RWPE2 (cell line): ENCODE data around the gene SOX30.
"Not testable (repeated sequence)": the region's sequence is repeated elsewhere in the genome, so short reads cannot be mapped to it uniquely, and the experiment has no call there.

Experiments
- ATAC-seq: fragments of 200-7000 bp; cut with Tn5 transposase; 3 replicates; pipeline ENCODE4 v1.9.1; 2021; ENCODE audit warnings: low read depth
- DNase-seq: peaks from one replicate; pipeline ENCODE4 v3.0.0-alpha.2; 2020; ENCODE audit warnings: low spot score
- H3K27ac ChIP-seq: fragments of 450-650 bp; 2 replicates; pipeline ENCODE4 v1.5.1; 2017; ENCODE audit warnings: mild to moderate bottlenecking; ENCODE audit not compliant: poor library complexity, severe bottlenecking
- H3K27me3 ChIP-seq: fragments of 250-450 bp; sonication (Bioruptor Pico); 2 replicates; pipeline ENCODE4 v1.5.1; 2021; ENCODE audit warnings: mild to moderate bottlenecking, moderate library complexity; ENCODE audit not compliant: insufficient read depth, poor library complexity, severe bottlenecking
- H3K36me3 ChIP-seq: fragments of 250-450 bp; sonication (Bioruptor Pico); 2 replicates; pipeline ENCODE4 v1.5.1; 2020; ENCODE audit warnings: low read depth, mild to moderate bottlenecking, moderate library complexity
- H3K4me1 ChIP-seq: fragments of 250-450 bp; sonication (Bioruptor Pico); 2 replicates; pipeline ENCODE4 v1.5.1; 2021; ENCODE audit warnings: mild to moderate bottlenecking, moderate library complexity; ENCODE audit not compliant: insufficient read depth, poor library complexity, severe bottlenecking
- H3K4me3 ChIP-seq: fragments of 250-450 bp; sonication (Bioruptor Pico); 2 replicates; pipeline ENCODE4 v1.5.1; 2021; ENCODE audit warnings: mild to moderate bottlenecking, moderate library complexity; ENCODE audit not compliant: severe bottlenecking
- H3K9me3 ChIP-seq: fragments of 250-450 bp; sonication (Bioruptor Pico); 2 replicates; pipeline ENCODE4 v1.5.1; 2021; ENCODE audit warnings: mild to moderate bottlenecking, moderate library complexity; ENCODE audit not compliant: severe bottlenecking
- TF ChIP-seq, protein P1 (sequence below): fragments of 450-650 bp; IDR thresholded peaks from one replicate; pipeline ENCODE4 v1.5.1; 2017; ENCODE audit warnings: mild to moderate bottlenecking, moderate library complexity; ENCODE audit not compliant: poor library complexity, severe bottlenecking

The SOX30 gene

DNA sequence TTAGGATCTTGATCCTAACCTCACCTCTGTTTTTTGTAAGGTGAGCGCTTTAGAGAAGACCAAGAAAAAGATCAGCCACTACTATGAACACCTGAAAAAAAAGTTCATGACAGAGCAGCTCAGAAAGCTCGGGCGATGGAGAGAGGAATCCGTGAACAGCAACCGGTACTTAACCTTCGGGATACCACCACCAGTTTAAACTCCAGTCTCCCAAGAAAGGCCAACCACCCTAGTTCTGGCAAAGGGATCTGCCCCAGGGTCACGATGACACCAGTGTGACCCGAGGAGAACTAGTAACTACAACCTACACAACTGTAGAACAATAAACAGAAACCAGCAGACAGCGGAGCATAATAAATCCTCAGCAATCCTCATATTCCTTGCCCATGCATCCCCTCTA lies 27.6 kb upstream of the SOX30 start:
- TF ChIP-seq, protein P1, sequence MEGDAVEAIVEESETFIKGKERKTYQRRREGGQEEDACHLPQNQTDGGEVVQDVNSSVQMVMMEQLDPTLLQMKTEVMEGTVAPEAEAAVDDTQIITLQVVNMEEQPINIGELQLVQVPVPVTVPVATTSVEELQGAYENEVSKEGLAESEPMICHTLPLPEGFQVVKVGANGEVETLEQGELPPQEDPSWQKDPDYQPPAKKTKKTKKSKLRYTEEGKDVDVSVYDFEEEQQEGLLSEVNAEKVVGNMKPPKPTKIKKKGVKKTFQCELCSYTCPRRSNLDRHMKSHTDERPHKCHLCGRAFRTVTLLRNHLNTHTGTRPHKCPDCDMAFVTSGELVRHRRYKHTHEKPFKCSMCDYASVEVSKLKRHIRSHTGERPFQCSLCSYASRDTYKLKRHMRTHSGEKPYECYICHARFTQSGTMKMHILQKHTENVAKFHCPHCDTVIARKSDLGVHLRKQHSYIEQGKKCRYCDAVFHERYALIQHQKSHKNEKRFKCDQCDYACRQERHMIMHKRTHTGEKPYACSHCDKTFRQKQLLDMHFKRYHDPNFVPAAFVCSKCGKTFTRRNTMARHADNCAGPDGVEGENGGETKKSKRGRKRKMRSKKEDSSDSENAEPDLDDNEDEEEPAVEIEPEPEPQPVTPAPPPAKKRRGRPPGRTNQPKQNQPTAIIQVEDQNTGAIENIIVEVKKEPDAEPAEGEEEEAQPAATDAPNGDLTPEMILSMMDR, result no peak
- Histone ChIP-seq H3K27me3 (no peaks in the 10 kb centered on the region), H3K9me3 (no peaks in the 10 kb centered on the region), H3K36me3 (no peaks in the 10 kb centered on the region), H3K27ac (no peak overlapping the region), H3K4me1 (no peaks in the 10 kb centered on the region), H3K4me3 (no peak overlapping the region)
- DNase-seq (no peak), ATAC-seq (no peak)

DNA sequence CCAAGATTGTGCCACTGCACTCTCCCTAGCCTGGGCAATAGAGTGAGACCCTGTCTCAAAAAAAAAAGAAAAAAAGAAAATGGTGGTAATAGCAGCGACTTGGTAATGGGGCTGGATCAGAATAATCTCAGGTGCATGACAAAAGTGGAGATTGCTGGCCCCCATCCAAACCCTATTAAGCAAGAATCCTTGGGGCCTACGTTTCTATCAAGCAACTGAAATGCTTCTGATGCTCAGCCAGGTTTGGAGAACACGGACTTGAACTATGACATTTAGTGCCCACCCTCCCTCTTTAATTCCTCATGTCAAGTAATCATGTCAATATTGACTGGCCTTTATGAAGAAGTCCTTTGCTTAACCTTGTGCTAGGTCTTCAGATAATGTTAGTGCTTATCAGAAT lies 25.7 kb upstream of the SOX30 start:
- no peak for DNase-seq
- no peaks in the 10 kb centered on the region for H3K27me3 ChIP-seq

DNA sequence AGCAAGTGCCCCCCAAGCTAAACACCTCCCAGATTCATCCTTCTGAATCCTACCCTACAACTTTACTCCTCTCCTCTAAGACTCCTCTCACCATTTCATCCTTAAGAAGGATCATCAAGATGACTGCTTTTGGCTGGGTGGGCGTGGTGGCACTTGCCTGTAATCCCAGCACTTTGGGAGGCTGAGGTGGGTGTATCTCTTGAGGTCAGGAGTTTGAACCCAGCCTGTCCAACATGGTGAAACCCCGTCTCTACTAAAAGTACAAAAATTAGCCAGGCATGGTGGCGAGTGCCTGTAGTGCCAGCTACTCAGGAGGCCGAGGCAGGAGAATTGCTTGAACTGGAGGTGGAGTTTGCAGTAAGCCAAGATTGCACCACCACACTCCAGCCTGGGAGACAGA lies 22.1 kb upstream of the SOX30 start:
- not testable (repeated sequence) for H3K27me3 ChIP-seq, H3K27ac ChIP-seq, H3K4me3 ChIP-seq, H3K36me3 ChIP-seq, H3K9me3 ChIP-seq, H3K4me1 ChIP-seq, DNase-seq, ATAC-seq

More for the DNA sequence above, 25.7 kb upstream of the SOX30 start:
- no peaks in the 10 kb centered on the region for H3K9me3 ChIP-seq
- no peaks in the 10 kb centered on the region for H3K36me3 ChIP-seq
- no peak overlapping the region for H3K4me3 ChIP-seq
- H3K4me1 ChIP-seq, result no peaks in the 10 kb centered on the region
- H3K27ac ChIP-seq, result no peak overlapping the region
- ATAC-seq, result no peak
- TF ChIP-seq, protein P1, result no peak

DNA sequence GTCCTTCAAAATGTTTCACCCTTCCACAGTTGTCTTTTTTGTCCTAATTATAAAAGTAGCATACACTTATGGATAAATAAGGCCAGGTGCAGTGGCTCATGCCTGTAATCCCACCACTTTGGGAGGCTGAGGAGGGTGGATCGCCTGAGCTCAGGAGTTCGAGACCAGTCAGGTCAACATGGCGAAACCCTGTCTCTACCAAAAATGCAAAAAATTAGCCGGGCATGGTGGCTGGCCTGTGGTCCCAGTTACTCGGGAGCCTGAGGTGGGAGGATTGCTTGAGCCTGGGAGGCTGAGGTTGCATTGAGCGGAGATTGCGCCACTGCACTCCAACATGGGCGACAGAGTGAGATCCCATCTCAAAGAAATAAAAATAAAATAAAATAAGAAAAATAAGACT lies 20.7 kb upstream of the SOX30 start:
- TF ChIP-seq, protein P1, result no peak
- no peak for ATAC-seq
- DNase-seq, result no peak
- Histone ChIP-seq H3K4me3 (no peak overlapping the region), H3K27me3 (no peaks in the 10 kb centered on the region), H3K9me3 (no peaks in the 10 kb centered on the region), H3K36me3 (no peaks in the 10 kb centered on the region), H3K27ac (no peak overlapping the region), H3K4me1 (peaks cover 8% of the 10 kb centered on the region)

DNA sequence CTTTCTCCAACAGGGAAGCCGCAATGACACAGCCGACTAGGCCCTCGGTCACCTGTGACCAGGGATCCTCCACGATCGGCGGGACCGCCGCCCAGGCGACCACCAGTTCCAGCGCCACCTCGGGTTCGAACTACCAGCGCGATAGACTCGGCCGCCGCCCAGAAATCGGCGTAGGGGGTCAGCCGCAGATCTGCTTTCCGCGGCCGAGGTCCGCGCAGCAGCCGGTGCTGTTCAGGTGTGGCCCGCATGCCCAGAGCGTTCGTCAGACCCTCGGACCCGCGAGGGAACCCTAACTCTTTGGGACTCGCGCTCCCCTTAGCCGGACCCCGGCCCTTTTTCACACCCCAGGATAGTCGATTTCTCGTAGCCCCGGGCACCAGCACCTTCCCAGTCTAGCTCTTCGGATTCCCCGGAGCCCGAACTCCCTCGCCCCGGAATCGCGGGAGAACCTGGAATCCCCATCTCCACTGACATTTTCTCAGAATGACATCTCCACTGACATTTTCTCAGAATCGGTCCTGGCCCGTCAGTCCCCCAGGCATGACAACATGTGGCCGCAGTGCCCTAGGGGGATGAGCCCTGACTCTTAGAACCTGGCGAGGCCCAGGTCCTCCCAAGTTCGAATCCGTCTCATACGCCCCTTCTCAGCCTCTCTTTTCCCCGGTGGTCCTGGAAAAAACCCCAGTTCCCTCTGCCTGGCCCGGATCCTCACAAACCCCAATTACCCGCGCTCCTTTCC lies 19.5 kb upstream of the SOX30 start:
- Histone ChIP-seq H3K9me3 (no peaks in the 10 kb centered on the region), H3K4me1 (peaks cover 8% of the 10 kb centered on the region), H3K36me3 (no peaks in the 10 kb centered on the region), H3K27ac (no peak overlapping the region), H3K4me3 (peak overlapping the region; percentile 25), H3K27me3 (no peaks in the 10 kb centered on the region)
- ATAC-seq (no peak), DNase-seq (no peak)
- TF ChIP-seq, protein P1, result no peak
